ENCODE measurements around the gene PCSK4.
"Not testable (repeated sequence)": the region's sequence is repeated elsewhere in the genome, so short reads cannot be mapped to it uniquely, and the experiment has no call there.

Gene PCSK4

GRCh38 chr19:1490311-1491113, at the start of gene PCSK4:
Gene PCSK4 (minus strand): TSS chr19:1490350. CDS start chr19:1490346, 4 bp downstream.
- peak; percentile 97 for DNase-seq (ENCODE audit: low read depth)
- in situ Hi-C loops (cut with HindIII; ENCODE audit: low sequenced_read_pairs), result no loop called here
- TF ChIP-seq CTCF (IDR thresholded peaks at IDR 0.05; ENCODE audit: low read depth, low read length, missing control alignments), result no peak

GRCh38 chr19:1539749-1540148, 49.6 kb upstream of the PCSK4 start:
- DNase-seq (ENCODE audit: low read depth); H3K4me3 ChIP-seq (ENCODE audit: low read depth, low read length); in situ Hi-C loops (cut with HindIII; ENCODE audit: low sequenced_read_pairs): not testable (repeated sequence)

More at GRCh38 chr19:1490311-1491113, at the start of gene PCSK4:
- peak within 1 kb of the TSS; percentile 49 for H3K4me3 ChIP-seq (ENCODE audit: low read depth, low read length)

- no peak for TF ChIP-seq CTCF (IDR thresholded peaks at IDR 0.05; ENCODE audit: low read depth, low read length, missing control alignments)
- in situ Hi-C loops (cut with HindIII; ENCODE audit: low sequenced_read_pairs), result no loop called here
- DNase-seq (ENCODE audit: low read depth), result no peak
- H3K4me3 ChIP-seq (ENCODE audit: low read depth, low read length), result no peak overlapping the region
Measured at GRCh38 chr19:1538978-1539377, 48.8 kb upstream of the PCSK4 start.

GRCh38 chr19:1535699-1536098, 45.5 kb upstream of the PCSK4 start:
- H3K4me3 ChIP-seq (ENCODE audit: low read depth, low read length); DNase-seq (ENCODE audit: low read depth); in situ Hi-C loops (cut with HindIII; ENCODE audit: low sequenced_read_pairs): not testable (repeated sequence)

- in situ Hi-C loops (cut with HindIII; ENCODE audit: low sequenced_read_pairs), result no loop called here
- TF ChIP-seq CTCF (IDR thresholded peaks at IDR 0.05; ENCODE audit: low read depth, low read length, missing control alignments), result no peak
- no peak overlapping the region for H3K4me3 ChIP-seq (ENCODE audit: low read depth, low read length)
- no peak for DNase-seq (ENCODE audit: low read depth)
Measured at GRCh38 chr19:1534972-1535371, 44.8 kb upstream of the PCSK4 start.

GRCh38 chr19:1533510-1534150, 43.5 kb upstream of the PCSK4 start:
- DNase-seq (ENCODE audit: low read depth), result no peak
- in situ Hi-C loops (cut with HindIII; ENCODE audit: low sequenced_read_pairs), result no loop called here
- TF ChIP-seq CTCF (IDR thresholded peaks at IDR 0.05; ENCODE audit: low read depth, low read length, missing control alignments), result no peak

GRCh38 chr19:1532003-1532402, 41.9 kb upstream of the PCSK4 start:
- DNase-seq (ENCODE audit: low read depth), result no peak
- H3K4me3 ChIP-seq (ENCODE audit: low read depth, low read length), result no peak overlapping the region
- in situ Hi-C loops (cut with HindIII; ENCODE audit: low sequenced_read_pairs), result no loop called here
- TF ChIP-seq CTCF (IDR thresholded peaks at IDR 0.05; ENCODE audit: low read depth, low read length, missing control alignments), result no peak

More at GRCh38 chr19:1533510-1534150, 43.5 kb upstream of the PCSK4 start:
- no peak overlapping the region for H3K4me3 ChIP-seq (ENCODE audit: low read depth, low read length)
